ENCODE results near the gene IGSF21. TPM values are rescaled to one million over a fixed set of nuclear protein-coding genes. Genes with fewer than 3 reads are reported as not detected.

Gene IGSF21
- total and polyA plus RNA-seq, 2 of the 4 experiments (the other 2 are of a cell fraction): not detected

DNA sequence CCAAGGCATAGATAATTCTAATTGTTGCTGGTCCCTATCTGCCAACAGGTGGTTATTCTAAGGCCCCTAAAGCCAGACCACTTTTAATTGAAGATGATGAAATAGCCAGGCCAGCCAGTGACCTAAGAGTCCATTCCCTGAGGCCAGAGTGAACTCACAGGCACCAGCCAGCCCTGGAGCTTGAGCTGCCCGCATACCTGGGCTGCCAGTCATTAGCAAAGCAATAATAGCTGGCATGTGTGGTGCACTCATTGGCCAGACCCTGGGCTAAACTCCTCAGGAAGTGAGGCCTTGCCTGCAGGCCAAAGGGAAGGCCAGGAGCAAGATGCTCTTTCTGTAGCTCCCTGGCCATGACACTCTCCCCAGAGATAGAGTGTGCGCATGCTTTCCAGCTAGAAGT lies 192.8 kb downstream of the IGSF21 start:
- no peak overlapping the region for H3K4me2 ChIP-seq (ENCODE audit: low read depth, low read length)
- H3K4ac ChIP-seq (ENCODE audit: low read depth, low read length): no peak overlapping the region
- H2AFZ ChIP-seq (replicated peaks; ENCODE audit: low read length, poor library complexity): no peak overlapping the region
- no peak overlapping the region for H3K14ac ChIP-seq (replicated peaks; ENCODE audit: low read depth, low read length)
- no peak overlapping the region for H3K18ac ChIP-seq (ENCODE audit: low read depth, low read length)
- H3K36me3 ChIP-seq (ENCODE audit: control insufficient read depth, insufficient read depth, low read length): no peaks in the 10 kb centered on the region
- peaks cover 32% of the 10 kb centered on the region; the same call in 1 of the 2 replicates for H3K9me3 ChIP-seq (ENCODE audit: control insufficient read depth, insufficient read depth, low read length)
- no peak overlapping the region for H2AK9ac ChIP-seq (replicated peaks; ENCODE audit: low read depth, low read length, poor library complexity)
- no peaks in the 10 kb centered on the region for H3K79me1 ChIP-seq (ENCODE audit: low read depth in 1 of 2, low read length in 2 of 2)
- intact Hi-C loops (cut with micrococcal nuclease) (no loop called here), in situ Hi-C loops (cut with MboI; ENCODE audit: low sequenced_read_pairs) (no loop called here), dilution Hi-C loops (cut with HindIII; ENCODE audit: low sequenced_read_pairs, unreplicated experiment) (no loop called here)
- no peak overlapping the region for H2BK15ac ChIP-seq (ENCODE audit: low read depth, low read length)
- no peaks in the 10 kb centered on the region for H3K27me3 ChIP-seq (ENCODE audit: control insufficient read depth, insufficient read depth, low read length)
- no peak for ATAC-seq (ENCODE audit: low read depth)
- H2BK5ac ChIP-seq (ENCODE audit: low read depth, low read length, poor library complexity, severe bottlenecking): no peak overlapping the region
- H3K9ac ChIP-seq (ENCODE audit: low read depth, low read length): no peak overlapping the region
- no peak overlapping the region for H2AK5ac ChIP-seq (ENCODE audit: low read depth, low read length)
- no peak overlapping the region for H3K27ac ChIP-seq (ENCODE audit: insufficient read depth, low read length)
- 40% methylated on average over 1 of the region's 2 CpGs; no CpG with 5 or more reads in 1 of the 2 experiments for WGBS, 2 experiments (ENCODE audit: extremely low coverage in 2 of 2, insufficient read length in 1 of 2)
- H3K4me3 ChIP-seq (ENCODE audit: insufficient read depth, low read depth, low read length): no peak overlapping the region
- H2BK20ac ChIP-seq (ENCODE audit: low read depth, low read length): no peak overlapping the region
- no peak overlapping the region for H3K23ac ChIP-seq (ENCODE audit: low read depth, low read length)
- no peaks in the 10 kb centered on the region for H4K20me1 ChIP-seq (ENCODE audit: insufficient read depth, low read length)
- no peak overlapping the region for H4K8ac ChIP-seq (ENCODE audit: low read depth in 2 of 2, low read length in 2 of 2)
- POLR2A ChIA-PET (ENCODE audit: unreplicated experiment): no interaction called here
- no peaks in the 10 kb centered on the region for H3K9me1 ChIP-seq (ENCODE audit: insufficient read depth, low read length)
- DNase-seq: no peak
- no peak overlapping the region for H2BK120ac ChIP-seq (ENCODE audit: low read depth, low read length)
- CTCF ChIA-PET: no interaction called here
- no peak overlapping the region for H4K5ac ChIP-seq (ENCODE audit: low read depth, low read length)
- TF ChIP-seq, protein P1, sequence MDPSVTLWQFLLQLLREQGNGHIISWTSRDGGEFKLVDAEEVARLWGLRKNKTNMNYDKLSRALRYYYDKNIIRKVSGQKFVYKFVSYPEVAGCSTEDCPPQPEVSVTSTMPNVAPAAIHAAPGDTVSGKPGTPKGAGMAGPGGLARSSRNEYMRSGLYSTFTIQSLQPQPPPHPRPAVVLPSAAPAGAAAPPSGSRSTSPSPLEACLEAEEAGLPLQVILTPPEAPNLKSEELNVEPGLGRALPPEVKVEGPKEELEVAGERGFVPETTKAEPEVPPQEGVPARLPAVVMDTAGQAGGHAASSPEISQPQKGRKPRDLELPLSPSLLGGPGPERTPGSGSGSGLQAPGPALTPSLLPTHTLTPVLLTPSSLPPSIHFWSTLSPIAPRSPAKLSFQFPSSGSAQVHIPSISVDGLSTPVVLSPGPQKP (IDR thresholded peaks at IDR 0.05; ENCODE audit: borderline replicate concordance, low read depth, low read length): no peak
- TF ChIP-seq, protein P2, sequence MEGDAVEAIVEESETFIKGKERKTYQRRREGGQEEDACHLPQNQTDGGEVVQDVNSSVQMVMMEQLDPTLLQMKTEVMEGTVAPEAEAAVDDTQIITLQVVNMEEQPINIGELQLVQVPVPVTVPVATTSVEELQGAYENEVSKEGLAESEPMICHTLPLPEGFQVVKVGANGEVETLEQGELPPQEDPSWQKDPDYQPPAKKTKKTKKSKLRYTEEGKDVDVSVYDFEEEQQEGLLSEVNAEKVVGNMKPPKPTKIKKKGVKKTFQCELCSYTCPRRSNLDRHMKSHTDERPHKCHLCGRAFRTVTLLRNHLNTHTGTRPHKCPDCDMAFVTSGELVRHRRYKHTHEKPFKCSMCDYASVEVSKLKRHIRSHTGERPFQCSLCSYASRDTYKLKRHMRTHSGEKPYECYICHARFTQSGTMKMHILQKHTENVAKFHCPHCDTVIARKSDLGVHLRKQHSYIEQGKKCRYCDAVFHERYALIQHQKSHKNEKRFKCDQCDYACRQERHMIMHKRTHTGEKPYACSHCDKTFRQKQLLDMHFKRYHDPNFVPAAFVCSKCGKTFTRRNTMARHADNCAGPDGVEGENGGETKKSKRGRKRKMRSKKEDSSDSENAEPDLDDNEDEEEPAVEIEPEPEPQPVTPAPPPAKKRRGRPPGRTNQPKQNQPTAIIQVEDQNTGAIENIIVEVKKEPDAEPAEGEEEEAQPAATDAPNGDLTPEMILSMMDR (conservative IDR thresholded peaks at IDR 0.05; ENCODE audit: low read depth, low read length): no peak
- TF ChIP-seq BHLHE40 (IDR thresholded peaks at IDR 0.05; ENCODE audit: low read depth, low read length): no peak
- no peak for TF ChIP-seq CHD1 (IDR thresholded peaks at IDR 0.05; ENCODE audit: low read depth, low read length)
- TF ChIP-seq NFE2L2 (IDR thresholded peaks at IDR 0.05; ENCODE audit: low read depth, low read length): no peak
- TF ChIP-seq RFX5 (IDR thresholded peaks at IDR 0.05; ENCODE audit: low read depth, low read length): no peak
- no TSS peak for BruUV-seq (replicated peaks)
- no peaks in the 10 kb centered on the region for H3K4me1 ChIP-seq (ENCODE audit: control insufficient read depth, insufficient read depth, low read length)
- H3K56ac ChIP-seq (ENCODE audit: extremely low read depth, insufficient read depth, low read length): no peak overlapping the region
- H4K91ac ChIP-seq (ENCODE audit: insufficient read depth, low read depth, low read length): no peak overlapping the region

Data from IMR-90 (cell line).